Retinal pigment epithelial cell (primary cell): ENCODE measurements around the gene P2RX6.
A peak's percentile ranks its signal among the peaks of the same experiment; 100 is the strongest.
"Not testable (repeated sequence)": the region's sequence is repeated elsewhere in the genome, so short reads cannot be mapped to it uniquely, and the experiment has no call there.

Source experiments
- DNase-seq: peaks from one replicate; pipeline ENCODE4 v3.0.0-alpha.2; 2010; ENCODE audit warnings: low read depth
- H3K4me3 ChIP-seq: 2 replicates; pipeline ENCODE4 v1.5.1; 2011; ENCODE audit warnings: mild to moderate bottlenecking, low read length, control low read depth, moderate library complexity
- CTCF ChIP-seq: conservative IDR thresholded peaks from 2 replicates; pipeline ENCODE4 v1.5.1; 2011; ENCODE audit warnings: low read depth, low read length, control low read depth, inconsistent platforms

P2RX6 gene

GRCh38 chr22:21014726-21015465 lies at the start of gene P2RX6:
P2RX6 (plus strand) TSS chr22:21015165; CDS start chr22:21015175, 10 bp downstream.
- no peak for DNase-seq
- H3K4me3 ChIP-seq: peak within 1 kb of the TSS; percentile 58
- TF ChIP-seq CTCF: no peak

- no peak overlapping the region for H3K4me3 ChIP-seq
- no peak for TF ChIP-seq CTCF
- no peak for DNase-seq
Observed at GRCh38 chr22:20965888-20966855, 48.8 kb upstream of the P2RX6 start.

- no peak for DNase-seq
- H3K4me3 ChIP-seq: no peak within 1 kb of the TSS
- no peak for TF ChIP-seq CTCF
Observed at GRCh38 chr22:20966883-20967696, 47.9 kb upstream of the P2RX6 start, which contains the start of gene AIFM3. AIFM3 (plus strand) TSS chr22:20967255; CDS start chr22:20967945, 690 bp downstream.

- no peak for TF ChIP-seq CTCF
- H3K4me3 ChIP-seq: no peak overlapping the region
- DNase-seq: no peak
Observed at GRCh38 chr22:20967697-20968211, 47.2 kb upstream of the P2RX6 start.

GRCh38 chr22:20968281-20968977 lies 46.5 kb upstream of the P2RX6 start:
- no peak for DNase-seq
- TF ChIP-seq CTCF: no peak
- no peak overlapping the region for H3K4me3 ChIP-seq

- DNase-seq: no peak
- H3K4me3 ChIP-seq: no peak overlapping the region
- no peak for TF ChIP-seq CTCF
Observed at GRCh38 chr22:20970939-20971657, 43.9 kb upstream of the P2RX6 start.

- not testable (repeated sequence) for H3K4me3 ChIP-seq, DNase-seq
Observed at GRCh38 chr22:20972014-20972694, 42.8 kb upstream of the P2RX6 start.
